RWPE2 (cell line): ENCODE measurements around the gene SH3PXD2A.

ENCODE experiments used
- ATAC-seq: fragments of 200-7000 bp; cut with Tn5 transposase; 3 replicates; pipeline ENCODE4 v1.9.1; 2021; ENCODE audit warnings: low read depth
- DNase-seq: peaks from one replicate; pipeline ENCODE4 v3.0.0-alpha.2; 2020; ENCODE audit warnings: low spot score
- H3K27ac ChIP-seq: fragments of 450-650 bp; 2 replicates; pipeline ENCODE4 v1.5.1; 2017; ENCODE audit warnings: mild to moderate bottlenecking; ENCODE audit not compliant: poor library complexity, severe bottlenecking
- H3K27me3 ChIP-seq: fragments of 250-450 bp; sonication (Bioruptor Pico); 2 replicates; pipeline ENCODE4 v1.5.1; 2021; ENCODE audit warnings: mild to moderate bottlenecking, moderate library complexity; ENCODE audit not compliant: insufficient read depth, poor library complexity, severe bottlenecking
- H3K36me3 ChIP-seq: fragments of 250-450 bp; sonication (Bioruptor Pico); 2 replicates; pipeline ENCODE4 v1.5.1; 2020; ENCODE audit warnings: low read depth, mild to moderate bottlenecking, moderate library complexity
- H3K4me1 ChIP-seq: fragments of 250-450 bp; sonication (Bioruptor Pico); 2 replicates; pipeline ENCODE4 v1.5.1; 2021; ENCODE audit warnings: mild to moderate bottlenecking, moderate library complexity; ENCODE audit not compliant: insufficient read depth, poor library complexity, severe bottlenecking
- H3K4me3 ChIP-seq: fragments of 250-450 bp; sonication (Bioruptor Pico); 2 replicates; pipeline ENCODE4 v1.5.1; 2021; ENCODE audit warnings: mild to moderate bottlenecking, moderate library complexity; ENCODE audit not compliant: severe bottlenecking
- H3K9me3 ChIP-seq: fragments of 250-450 bp; sonication (Bioruptor Pico); 2 replicates; pipeline ENCODE4 v1.5.1; 2021; ENCODE audit warnings: mild to moderate bottlenecking, moderate library complexity; ENCODE audit not compliant: severe bottlenecking
- TF ChIP-seq, protein P1 (sequence below): fragments of 450-650 bp; IDR thresholded peaks from one replicate; pipeline ENCODE4 v1.5.1; 2017; ENCODE audit warnings: mild to moderate bottlenecking, moderate library complexity; ENCODE audit not compliant: poor library complexity, severe bottlenecking

The SH3PXD2A gene

DNA sequence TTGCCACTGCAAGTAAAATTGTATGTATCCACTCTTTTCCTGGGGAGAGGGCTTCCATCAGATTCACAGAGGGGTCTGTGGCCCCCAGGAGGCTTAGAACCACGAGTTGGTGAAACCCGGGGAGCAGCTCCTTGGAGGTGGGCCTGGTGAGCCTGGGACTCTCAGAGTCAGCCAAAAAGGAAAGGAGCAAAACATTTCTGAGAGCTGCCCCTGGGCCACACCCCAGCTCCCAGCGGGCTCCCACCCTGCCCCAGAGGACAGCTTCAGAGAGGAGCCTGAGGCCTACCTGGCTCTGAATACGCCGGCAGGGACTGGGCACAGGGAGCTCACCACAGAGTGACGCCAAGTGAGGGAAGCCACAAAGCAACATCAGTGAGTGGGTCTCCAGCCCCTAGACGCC, 56.9 kb downstream of the SH3PXD2A start:
- ATAC-seq (no peak), DNase-seq (no peak)
- Histone ChIP-seq H3K9me3 (no peaks in the 10 kb centered on the region), H3K27ac (no peak overlapping the region), H3K4me3 (no peak overlapping the region), H3K4me1 (peaks cover 29% of the 10 kb centered on the region), H3K27me3 (no peaks in the 10 kb centered on the region), H3K36me3 (peaks cover 51% of the 10 kb centered on the region)
- TF ChIP-seq, protein P1, sequence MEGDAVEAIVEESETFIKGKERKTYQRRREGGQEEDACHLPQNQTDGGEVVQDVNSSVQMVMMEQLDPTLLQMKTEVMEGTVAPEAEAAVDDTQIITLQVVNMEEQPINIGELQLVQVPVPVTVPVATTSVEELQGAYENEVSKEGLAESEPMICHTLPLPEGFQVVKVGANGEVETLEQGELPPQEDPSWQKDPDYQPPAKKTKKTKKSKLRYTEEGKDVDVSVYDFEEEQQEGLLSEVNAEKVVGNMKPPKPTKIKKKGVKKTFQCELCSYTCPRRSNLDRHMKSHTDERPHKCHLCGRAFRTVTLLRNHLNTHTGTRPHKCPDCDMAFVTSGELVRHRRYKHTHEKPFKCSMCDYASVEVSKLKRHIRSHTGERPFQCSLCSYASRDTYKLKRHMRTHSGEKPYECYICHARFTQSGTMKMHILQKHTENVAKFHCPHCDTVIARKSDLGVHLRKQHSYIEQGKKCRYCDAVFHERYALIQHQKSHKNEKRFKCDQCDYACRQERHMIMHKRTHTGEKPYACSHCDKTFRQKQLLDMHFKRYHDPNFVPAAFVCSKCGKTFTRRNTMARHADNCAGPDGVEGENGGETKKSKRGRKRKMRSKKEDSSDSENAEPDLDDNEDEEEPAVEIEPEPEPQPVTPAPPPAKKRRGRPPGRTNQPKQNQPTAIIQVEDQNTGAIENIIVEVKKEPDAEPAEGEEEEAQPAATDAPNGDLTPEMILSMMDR: no peak

DNA sequence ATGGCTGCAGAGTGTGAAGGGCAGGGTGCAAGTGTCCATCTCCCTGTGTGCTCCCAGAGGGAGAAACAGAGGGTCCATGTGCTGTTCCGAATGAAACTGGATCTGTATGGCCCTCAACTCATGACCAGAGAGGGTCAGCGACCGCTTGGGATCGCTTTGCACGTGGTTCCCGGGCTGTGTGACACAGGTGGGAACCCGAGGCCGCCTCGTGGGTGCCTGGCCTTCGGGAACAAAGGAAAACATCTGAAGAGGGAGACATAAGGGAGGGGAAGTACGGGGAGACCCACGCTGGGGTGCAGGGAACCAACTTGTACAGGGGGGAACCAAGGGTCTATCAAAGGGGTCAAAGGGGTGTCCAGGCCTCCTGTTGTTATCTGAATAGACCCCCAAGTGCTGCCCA, 57.5 kb downstream of the SH3PXD2A start:
- Histone ChIP-seq H3K4me1 (peaks cover 31% of the 10 kb centered on the region), H3K27ac (no peak overlapping the region)

DNA sequence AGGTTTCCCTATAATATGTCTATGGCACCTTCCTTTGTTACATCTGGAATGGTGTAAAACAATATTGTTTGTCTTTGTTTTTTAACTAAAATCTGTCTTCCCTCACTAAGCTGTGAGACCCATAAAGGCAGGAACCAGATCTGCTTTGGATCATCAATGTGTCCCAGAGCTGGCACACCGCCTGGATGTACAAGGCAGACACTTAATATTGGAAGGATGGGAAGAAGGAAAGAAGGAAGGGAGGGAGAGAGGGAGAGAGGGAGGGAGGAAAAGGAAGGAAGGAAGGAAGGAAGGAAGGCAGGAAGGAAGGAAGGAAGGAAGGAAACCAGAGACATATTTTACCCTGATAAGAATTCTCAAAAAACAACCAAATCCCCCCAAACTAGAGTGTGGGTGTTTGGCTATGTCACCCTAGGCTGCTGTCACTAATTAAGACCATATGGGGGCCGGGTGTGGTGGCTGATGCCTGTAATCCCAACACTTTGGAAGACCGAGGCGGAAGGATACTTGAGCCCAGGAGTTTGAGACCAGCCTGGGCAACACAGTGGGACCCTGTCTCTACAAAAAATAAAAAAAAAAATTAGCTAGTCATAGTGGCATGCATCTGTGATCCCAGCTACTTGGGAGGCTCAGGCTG, 59.6 kb downstream of the SH3PXD2A start:
- TF ChIP-seq, protein P1: no peak
- ATAC-seq (no peak), DNase-seq (no peak)
- Histone ChIP-seq H3K27me3 (no peaks in the 10 kb centered on the region), H3K27ac (no peak overlapping the region), H3K4me3 (no peak overlapping the region), H3K9me3 (no peaks in the 10 kb centered on the region), H3K36me3 (peaks cover 76% of the 10 kb centered on the region), H3K4me1 (peaks cover 27% of the 10 kb centered on the region)

More for the DNA sequence above, 57.5 kb downstream of the SH3PXD2A start:
- DNase-seq (no peak), ATAC-seq (no peak)
- H3K9me3 ChIP-seq: no peaks in the 10 kb centered on the region
- peaks cover 57% of the 10 kb centered on the region for H3K36me3 ChIP-seq
- TF ChIP-seq, protein P1: no peak
- H3K27me3 ChIP-seq: no peaks in the 10 kb centered on the region
- no peak overlapping the region for H3K4me3 ChIP-seq

DNA sequence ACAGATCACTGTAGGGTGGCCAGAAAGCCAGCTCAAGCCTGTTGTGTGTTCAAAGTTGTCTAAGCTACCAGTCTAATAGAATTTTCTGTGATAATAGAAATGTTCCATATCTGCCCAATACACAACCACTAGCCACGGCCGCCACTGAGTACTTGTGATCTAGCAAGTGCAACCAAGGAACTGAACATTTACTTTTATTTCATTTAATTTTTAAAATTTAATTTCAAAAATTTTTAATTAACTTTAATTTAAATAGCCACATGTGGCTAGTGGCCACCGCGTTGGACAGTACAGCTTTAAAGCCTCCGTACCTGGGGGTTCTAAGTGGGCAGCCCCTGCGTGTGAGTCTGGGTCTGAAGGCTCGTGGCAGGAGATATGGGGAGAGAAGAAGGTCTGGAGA, 60.4 kb downstream of the SH3PXD2A start:
- no peak overlapping the region for H3K27ac ChIP-seq
- H3K27me3 ChIP-seq: no peaks in the 10 kb centered on the region
- H3K4me1 ChIP-seq: peaks cover 22% of the 10 kb centered on the region

More for the DNA sequence above, 60.4 kb downstream of the SH3PXD2A start:
- no peak for DNase-seq
- TF ChIP-seq, protein P1: no peak
- no peak for ATAC-seq
- Histone ChIP-seq H3K9me3 (no peaks in the 10 kb centered on the region), H3K36me3 (peaks cover 74% of the 10 kb centered on the region), H3K4me3 (no peak overlapping the region)
